Liver (tissue), 9 donors: ENCODE measurements around the gene NPEPPS. TPM values are rescaled to one million over a fixed set of nuclear protein-coding genes. Genes with fewer than 3 reads are reported as not detected.
A peak's percentile ranks its signal among the peaks of the same experiment; 100 is the strongest.
"Not testable (repeated sequence)": the region's sequence is repeated elsewhere in the genome, so short reads cannot be mapped to it uniquely, and the experiment has no call there.

Experiments
- DNase-seq: peaks from one replicate; pipeline ENCODE4 v3.0.0-alpha.2; 2017; ENCODE audit warnings: low spot score
- H3K27ac ChIP-seq, 2 donors: one replicate each; pipeline ENCODE4 v1.7.0; 2013; ENCODE audit warnings: inconsistent platforms in 2 of 2, low read length in 2 of 2, control low read depth in 1 of 2, low read depth in 1 of 2, mild to moderate bottlenecking in 1 of 2
- H3K27me3 ChIP-seq, 4 donors: one replicate each; pipeline versions ENCODE4 v1.6.1 to v1.7.0; 2013; ENCODE audit warnings: low read length in 3 of 4, inconsistent platforms in 1 of 4, mild to moderate bottlenecking in 1 of 4, moderate library complexity in 1 of 4; ENCODE audit not compliant: control insufficient read depth in 4 of 4, insufficient read depth in 4 of 4
- H3K36me3 ChIP-seq, 4 donors: one replicate each; pipeline versions ENCODE4 v1.6.1 to v1.7.0; 2013; ENCODE audit warnings: low read length in 3 of 4, mild to moderate bottlenecking in 3 of 4, low read depth in 1 of 4, moderate library complexity in 1 of 4; ENCODE audit not compliant: control insufficient read depth in 4 of 4, insufficient read depth in 3 of 4
- H3K4me1 ChIP-seq, 4 donors: one replicate each; pipeline versions ENCODE4 v1.6.1 to v1.7.0; 2013; ENCODE audit warnings: low read length in 3 of 4, mild to moderate bottlenecking in 3 of 4, moderate library complexity in 1 of 4; ENCODE audit not compliant: control insufficient read depth in 4 of 4, insufficient read depth in 4 of 4
- H3K4me3 ChIP-seq, 3 donors: one replicate each; pipeline versions ENCODE4 v1.6.1 to v1.7.0; 2013; ENCODE audit warnings: low read length in 3 of 3, control low read depth in 1 of 3, low read depth in 1 of 3, mild to moderate bottlenecking in 1 of 3
- H3K9ac ChIP-seq, 2 donors: one replicate each; pipeline ENCODE4 v1.7.0; 2013; ENCODE audit warnings: low read length in 2 of 2, mild to moderate bottlenecking in 2 of 2, moderate library complexity in 2 of 2, control low read depth in 1 of 2, low read depth in 1 of 2
- H3K9me3 ChIP-seq, 4 donors: one replicate each; pipeline versions ENCODE4 v1.6.1 to v1.7.0; 2013; ENCODE audit warnings: low read length in 3 of 4; ENCODE audit not compliant: control insufficient read depth in 4 of 4
- CTCF ChIP-seq: fragments of 150-350 bp; IDR thresholded peaks from 2 replicates; pipeline ENCODE4 v1.5.1; 2017; ENCODE audit warnings: improper control_type of control experiment, low read depth, low read length; ENCODE audit not compliant: missing input control
- RAD21 ChIP-seq, 2 donors: IDR thresholded peaks; 2 replicates each; pipeline ENCODE4 v1.6.1; 2016; ENCODE audit warnings: antibody characterized with exemption in 2 of 2, mild to moderate bottlenecking in 2 of 2
- WGBS: extraction: QIAGEN DNeasy Blood & Tissue Kit; methylation state at CpG from one replicate; pipeline ENCODE4 v1.1.7; 2013; 5-methylcytosine and 5-hydroxymethylcytosine counted together
- polyA plus RNA-seq, 2 donors: library from polyadenylated mRNA; stranded (reverse) in 1 of 2; unstranded in 1 of 2; fragments of 200-250 nt in 1 of 2; fragments of >200 nt in 1 of 2; fragmentation: Nextera tagmentation in 1 of 2; extraction: Ambion mirVana in 1 of 2; gene quantifications; one replicate each; pipeline versions ENCODE4 v1.2.1 to v1.2.3, GENCODE V29; 2013 to 2015
- total RNA-seq, 2 donors: library from RNA; depleted of rRNA; stranded (reverse); fragments of >200 nt; gene quantifications; one replicate each; pipeline ENCODE4 v1.2.3, GENCODE V29; 2014
- donor health status: healthy.
- donor health status: healthy.
- donor health status: healthy.
- donor health status: healthy.
- donor health status: healthy.

NPEPPS gene
- total RNA-seq: 10 to 100 TPM; 38.7 to 61.9 TPM
- polyA plus RNA-seq: 10 to 100 TPM; 12.0 to 54.1 TPM

GRCh38 chr17:47530557-47531232, at the start of gene NPEPPS:
Gene NPEPPS (plus strand): TSS chr17:47531108. CDS start chr17:47531301, 193 bp downstream.
- peak within 1 kb of the TSS; percentile 67 to 87 for H3K27ac ChIP-seq
- 9% methylated on average over 60 of the region's 60 CpGs for WGBS
- peak within 1 kb of the TSS; percentile 16 to 47 for H3K9ac ChIP-seq
- H3K9me3 ChIP-seq, H3K4me1 ChIP-seq, H3K27me3 ChIP-seq, H3K36me3 ChIP-seq: not testable (repeated sequence)
- peak; percentile 83 for DNase-seq
- peak within 1 kb of the TSS; percentile 59 to 69 (median 65) for H3K4me3 ChIP-seq

- not testable (repeated sequence) for H3K9me3 ChIP-seq, H3K27me3 ChIP-seq, H3K4me1 ChIP-seq, DNase-seq, H3K36me3 ChIP-seq
- peak overlapping the region; percentile 65 to 92 for H3K9ac ChIP-seq
- peak overlapping the region; percentile 56 to 65 for H3K27ac ChIP-seq
- 9% methylated on average over 15 of the region's 15 CpGs for WGBS
- H3K4me3 ChIP-seq: peak overlapping the region in 2 of 3 donors; percentile 54 to 73
Measured at GRCh38 chr17:47491841-47492212, 39.1 kb upstream of the NPEPPS start.

GRCh38 chr17:47499074-47499473, 31.8 kb upstream of the NPEPPS start:
- not testable (repeated sequence) for H3K9ac ChIP-seq, H3K27me3 ChIP-seq, DNase-seq, H3K36me3 ChIP-seq, H3K9me3 ChIP-seq, H3K4me1 ChIP-seq, H3K27ac ChIP-seq, H3K4me3 ChIP-seq
- 50% methylated on average over 1 of the region's 1 CpG for WGBS

GRCh38 chr17:47499494-47499893, 31.4 kb upstream of the NPEPPS start:
- H3K4me3 ChIP-seq, H3K9me3 ChIP-seq, H3K27me3 ChIP-seq, H3K36me3 ChIP-seq, H3K27ac ChIP-seq, H3K9ac ChIP-seq, H3K4me1 ChIP-seq, DNase-seq: not testable (repeated sequence)
- WGBS: 61% methylated on average over 4 of the region's 4 CpGs

- WGBS: 48% methylated on average over 4 of the region's 4 CpGs
- H3K4me1 ChIP-seq, H3K9ac ChIP-seq, DNase-seq, H3K36me3 ChIP-seq, H3K27me3 ChIP-seq, H3K4me3 ChIP-seq, H3K27ac ChIP-seq, H3K9me3 ChIP-seq: not testable (repeated sequence)
- TF ChIP-seq RAD21 (IDR thresholded peaks at IDR 0.05) (peak; percentile 72 to 77), CTCF (peak; percentile 32)
Measured at GRCh38 chr17:47500620-47501019, 30.3 kb upstream of the NPEPPS start.

- DNase-seq, H3K27ac ChIP-seq, H3K27me3 ChIP-seq, H3K36me3 ChIP-seq, H3K4me1 ChIP-seq, H3K4me3 ChIP-seq, H3K9me3 ChIP-seq, H3K9ac ChIP-seq: not testable (repeated sequence)
- WGBS: 42% methylated on average over 5 of the region's 8 CpGs
Measured at GRCh38 chr17:47502122-47502731, 28.7 kb upstream of the NPEPPS start.

- not testable (repeated sequence) for H3K9ac ChIP-seq, H3K27me3 ChIP-seq, H3K4me3 ChIP-seq, H3K36me3 ChIP-seq, H3K27ac ChIP-seq, DNase-seq, H3K9me3 ChIP-seq, H3K4me1 ChIP-seq
- 63% methylated on average over 2 of the region's 2 CpGs for WGBS
Measured at GRCh38 chr17:47502776-47503455, 28.0 kb upstream of the NPEPPS start.
